WTC11 (cell line): Measurements from ENCODE around the gene TMPRSS6. TPM values are rescaled to one million over a fixed set of nuclear protein-coding genes. Genes with fewer than 3 reads are reported as not detected.

ENCODE experiments used
- ATAC-seq: fragments of 200-7000 bp; cut with Tn5 transposase; 2 replicates; pipeline ENCODE4 v1.10.0; 2021; ENCODE audit warnings: mild to moderate bottlenecking, moderate library complexity
- CTCF ChIA-PET: fragments of 300-600 bp; sonication (Branson Sonifier 250); formaldehyde crosslinking; loops from one replicate; lab custom pipeline; 2021; ENCODE audit warnings: antibody characterized with exemption; lab: Charles Lee
- POLR2A ChIA-PET: fragments of 350-600 bp; sonication (Branson Sonifier 250); formaldehyde crosslinking; loops from one replicate; lab custom pipeline; 2021; ENCODE audit warnings: antibody characterized with exemption; lab: Charles Lee
- DNase-seq: peaks from one replicate; pipeline ENCODE4 v3.0.0; 2021; ENCODE audit warnings: low spot score
- H3K27ac Mint-ChIP-seq: 2 replicates; pipeline ENCODE4 v1.8.0; 2021; ENCODE audit warnings: mixed read lengths
- H3K27me3 Mint-ChIP-seq: 2 replicates; pipeline ENCODE4 v1.8.0; 2021; ENCODE audit warnings: low read depth, mild to moderate bottlenecking, moderate library complexity, mixed read lengths
- H3K36me3 Mint-ChIP-seq: 2 replicates; pipeline ENCODE4 v1.8.0; 2021; ENCODE audit warnings: mixed read lengths
- H3K4me1 Mint-ChIP-seq: 2 replicates; pipeline ENCODE4 v1.8.0; 2022; ENCODE audit warnings: mixed read lengths
- H3K4me3 Mint-ChIP-seq: 2 replicates; pipeline ENCODE4 v1.8.0; 2021; ENCODE audit warnings: mild to moderate bottlenecking, moderate library complexity, mixed read lengths
- H3K9me3 Mint-ChIP-seq: 2 replicates; pipeline ENCODE4 v1.8.0; 2021; ENCODE audit warnings: mixed read lengths
- AFF4 ChIP-seq: sonication (generic); formaldehyde crosslinking; IDR thresholded peaks from 2 replicates; pipeline ENCODE4 v1.8.1; 2023; ENCODE audit warnings: mild to moderate bottlenecking, missing genetic modification reagents, borderline replicate concordance
- AR ChIP-seq: fragments of 250-450 bp; sonication (Bioruptor Pico); IDR thresholded peaks from 2 replicates; pipeline ENCODE4 v1.9.0; 2021; ENCODE audit warnings: mild to moderate bottlenecking
- CREB1 ChIP-seq: sonication (generic); formaldehyde crosslinking; IDR thresholded peaks from 2 replicates; pipeline ENCODE4 v1.8.0; 2023; ENCODE audit warnings: mild to moderate bottlenecking, missing genetic modification reagents
- CTCF ChIP-seq: fragments of 200-600 bp; IDR thresholded peaks from 2 replicates; pipeline ENCODE4 v1.8.0; 2022; ENCODE audit warnings: antibody characterized with exemption
- E2F4 ChIP-seq: sonication (generic); formaldehyde crosslinking; IDR thresholded peaks from 2 replicates; pipeline ENCODE4 v1.8.1; 2022; ENCODE audit warnings: low read depth, mild to moderate bottlenecking, moderate library complexity, missing genetic modification reagents, borderline replicate concordance
- EMX1 ChIP-seq: fragments of 250-450 bp; sonication (Bioruptor Pico); IDR thresholded peaks from 2 replicates; pipeline ENCODE4 v1.8.0; 2021; ENCODE audit warnings: mild to moderate bottlenecking
- FOXJ3 ChIP-seq: sonication (generic); formaldehyde crosslinking; IDR thresholded peaks from 2 replicates; pipeline ENCODE4 v1.9.0; 2021; ENCODE audit warnings: missing genetic modification reagents, mild to moderate bottlenecking, borderline replicate concordance
- FOXK1 ChIP-seq: sonication (generic); formaldehyde crosslinking; IDR thresholded peaks from 2 replicates; pipeline ENCODE4 v1.8.0; 2022; ENCODE audit warnings: mild to moderate bottlenecking, moderate library complexity, missing genetic modification reagents
- GRHL2 ChIP-seq: fragments of 250-450 bp; sonication (Bioruptor Pico); IDR thresholded peaks from 2 replicates; pipeline ENCODE4 v1.8.0; 2022; ENCODE audit warnings: mild to moderate bottlenecking, moderate library complexity; ENCODE audit not compliant: insufficient replicate concordance, severe bottlenecking
- HMGXB4 ChIP-seq: sonication (generic); formaldehyde crosslinking; IDR thresholded peaks from 2 replicates; pipeline ENCODE4 v1.8.1; 2023; ENCODE audit warnings: mild to moderate bottlenecking, moderate library complexity, missing genetic modification reagents
- IRF1 ChIP-seq: sonication (generic); formaldehyde crosslinking; IDR thresholded peaks from 2 replicates; pipeline ENCODE4 v1.8.0; 2023; ENCODE audit warnings: missing genetic modification reagents
- JAZF1 ChIP-seq: fragments of 250-450 bp; sonication (Bioruptor Pico); IDR thresholded peaks from 2 replicates; pipeline ENCODE4 v1.9.0; 2021; ENCODE audit warnings: moderate library complexity, mild to moderate bottlenecking, inconsistent platforms
- KAT7 ChIP-seq: sonication (generic); formaldehyde crosslinking; IDR thresholded peaks from 2 replicates; pipeline ENCODE4 v1.8.1; 2023; ENCODE audit warnings: missing genetic modification reagents, mild to moderate bottlenecking, borderline replicate concordance
- NFYB ChIP-seq: sonication (generic); formaldehyde crosslinking; conservative IDR thresholded peaks from 2 replicates; pipeline ENCODE4 v1.8.0; 2022; ENCODE audit warnings: low read depth, missing genetic modification reagents
- NR3C1 ChIP-seq: sonication (generic); formaldehyde crosslinking; conservative IDR thresholded peaks from 2 replicates; pipeline ENCODE4 v1.8.1; 2023; ENCODE audit warnings: low read depth, mild to moderate bottlenecking, missing genetic modification reagents
- RELA ChIP-seq: sonication (generic); formaldehyde crosslinking; IDR thresholded peaks from 2 replicates; pipeline ENCODE4 v1.8.1; 2022; ENCODE audit warnings: missing genetic modification reagents, mild to moderate bottlenecking, borderline replicate concordance
- SP1 ChIP-seq: sonication (generic); formaldehyde crosslinking; conservative IDR thresholded peaks from 2 replicates; pipeline ENCODE4 v1.8.1; 2022; ENCODE audit warnings: missing genetic modification reagents
- TCF7 ChIP-seq: sonication (generic); formaldehyde crosslinking; IDR thresholded peaks from 2 replicates; pipeline ENCODE4 v1.8.0; 2022; ENCODE audit warnings: mild to moderate bottlenecking, low read depth, missing genetic modification reagents, moderate library complexity
- TEAD1 ChIP-seq: sonication (generic); formaldehyde crosslinking; IDR thresholded peaks from 2 replicates; pipeline ENCODE4 v1.8.0; 2022; ENCODE audit warnings: mild to moderate bottlenecking, missing genetic modification reagents
- USF2 ChIP-seq: sonication (generic); formaldehyde crosslinking; IDR thresholded peaks from 2 replicates; pipeline ENCODE4 v1.8.1; 2023; ENCODE audit warnings: mild to moderate bottlenecking, missing genetic modification reagents, moderate library complexity
- ZNF219 ChIP-seq: sonication (generic); formaldehyde crosslinking; IDR thresholded peaks from 2 replicates; pipeline ENCODE4 v1.8.0; 2023; ENCODE audit warnings: missing genetic modification reagents, mild to moderate bottlenecking, borderline replicate concordance
- ZNF232 ChIP-seq: sonication (generic); formaldehyde crosslinking; IDR thresholded peaks from 2 replicates; pipeline ENCODE4 v1.8.0; 2022; ENCODE audit warnings: mild to moderate bottlenecking, missing genetic modification reagents
- total RNA-seq: library from RNA; stranded (reverse); gene quantifications from 3 replicates; pipeline ENCODE4 v1.2.3, GENCODE V29; 2021

The TMPRSS6 gene
- total RNA-seq, 1 experiment from 2014 or later = 0.11 TPM

- no peak for TF ChIP-seq AR (CRISPR knock-in tag)
- no peak for TF ChIP-seq CTCF
- no peak for TF ChIP-seq AFF4
- no peak for TF ChIP-seq E2F4 (CRISPR knock-in tag)
- no peak for TF ChIP-seq GRHL2
- TF ChIP-seq KAT7 (CRISPR knock-in tag) = no peak
- no peak for TF ChIP-seq NFYB
- no peak for TF ChIP-seq RELA (CRISPR knock-in tag)
- TF ChIP-seq USF2 = no peak
- no peak for TF ChIP-seq FOXJ3 (CRISPR knock-in tag)
- no peak for TF ChIP-seq EMX1
Observed at GRCh38 chr22:37043209-37043827, 66.2 kb downstream of the TMPRSS6 start (continued).

- H3K4me3 Mint-ChIP-seq = no peak overlapping the region
- ChIA-PET POLR2A (no interaction called here), CTCF (no interaction called here)
- TF ChIP-seq ZNF232 (no peak), SP1 (no peak), TEAD1 (CRISPR knock-in tag) (no peak), HMGXB4 (no peak), TCF7 (CRISPR knock-in tag) (no peak), NR3C1 (CRISPR knock-in tag) (no peak), CREB1 (CRISPR knock-in tag) (no peak), ZNF219 (CRISPR knock-in tag) (no peak), IRF1 (CRISPR knock-in tag) (no peak), JAZF1 (CRISPR knock-in tag) (no peak), FOXK1 (CRISPR knock-in tag) (no peak)
Observed at GRCh38 chr22:37039466-37039865, 70.0 kb downstream of the TMPRSS6 start.

More at GRCh38 chr22:37039466-37039865, 70.0 kb downstream of the TMPRSS6 start:
- H3K36me3 Mint-ChIP-seq = no peaks in the 10 kb centered on the region
- H3K27me3 Mint-ChIP-seq = peaks cover 16% of the 10 kb centered on the region
- H3K9me3 Mint-ChIP-seq = no peaks in the 10 kb centered on the region
- H3K27ac Mint-ChIP-seq = no peak overlapping the region
- DNase-seq = no peak
- ATAC-seq = no peak
- peaks cover 13% of the 10 kb centered on the region for H3K4me1 Mint-ChIP-seq
